Measurements from ENCODE around the gene ADAT1.

DNA sequence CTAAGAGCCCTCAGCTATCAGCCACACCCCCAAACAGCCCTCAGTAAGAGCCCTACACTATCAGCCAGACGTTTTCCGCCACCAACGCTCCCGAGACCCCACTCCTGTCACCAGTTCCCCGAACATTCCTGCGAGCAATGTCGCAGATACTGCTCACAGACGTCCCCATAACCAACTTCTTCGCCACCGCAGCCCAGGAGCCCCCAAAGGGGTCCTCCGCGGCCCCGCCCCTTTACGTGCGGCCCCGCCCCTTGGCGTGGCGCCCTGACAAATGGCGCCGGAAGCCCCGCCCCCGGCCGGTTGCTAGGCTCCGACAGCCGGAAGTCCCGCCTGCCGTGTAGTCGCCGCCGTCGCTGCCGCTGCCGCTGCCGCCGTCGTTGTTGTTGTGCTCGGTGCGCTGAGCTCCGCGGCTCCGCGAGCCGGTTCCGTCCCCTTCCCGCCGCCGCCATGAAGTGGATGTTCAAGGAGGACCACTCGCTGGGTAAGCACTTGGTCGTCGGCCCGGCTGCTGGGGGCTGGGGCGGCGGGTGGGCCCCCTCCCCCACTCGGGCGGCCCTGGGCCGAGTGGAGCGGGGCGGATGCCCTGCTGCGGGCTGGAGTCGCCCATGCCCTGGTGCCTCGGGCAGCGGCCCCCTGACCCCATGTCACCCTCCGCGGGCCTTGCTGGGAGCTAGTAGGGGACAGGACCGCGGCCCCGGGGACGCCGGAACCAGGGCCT, 56.9 kb downstream of the ADAT1 start, which contains the start of gene GABARAPL2:
- TF ChIP-seq ZBTB33 (IDR thresholded peaks at IDR 0.05): no peak
- TF ChIP-seq, protein P1, sequence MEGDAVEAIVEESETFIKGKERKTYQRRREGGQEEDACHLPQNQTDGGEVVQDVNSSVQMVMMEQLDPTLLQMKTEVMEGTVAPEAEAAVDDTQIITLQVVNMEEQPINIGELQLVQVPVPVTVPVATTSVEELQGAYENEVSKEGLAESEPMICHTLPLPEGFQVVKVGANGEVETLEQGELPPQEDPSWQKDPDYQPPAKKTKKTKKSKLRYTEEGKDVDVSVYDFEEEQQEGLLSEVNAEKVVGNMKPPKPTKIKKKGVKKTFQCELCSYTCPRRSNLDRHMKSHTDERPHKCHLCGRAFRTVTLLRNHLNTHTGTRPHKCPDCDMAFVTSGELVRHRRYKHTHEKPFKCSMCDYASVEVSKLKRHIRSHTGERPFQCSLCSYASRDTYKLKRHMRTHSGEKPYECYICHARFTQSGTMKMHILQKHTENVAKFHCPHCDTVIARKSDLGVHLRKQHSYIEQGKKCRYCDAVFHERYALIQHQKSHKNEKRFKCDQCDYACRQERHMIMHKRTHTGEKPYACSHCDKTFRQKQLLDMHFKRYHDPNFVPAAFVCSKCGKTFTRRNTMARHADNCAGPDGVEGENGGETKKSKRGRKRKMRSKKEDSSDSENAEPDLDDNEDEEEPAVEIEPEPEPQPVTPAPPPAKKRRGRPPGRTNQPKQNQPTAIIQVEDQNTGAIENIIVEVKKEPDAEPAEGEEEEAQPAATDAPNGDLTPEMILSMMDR (IDR thresholded peaks at IDR 0.05; ENCODE audit: low read depth, low read length, missing input control): no peak
- TF ChIP-seq, protein P2, sequence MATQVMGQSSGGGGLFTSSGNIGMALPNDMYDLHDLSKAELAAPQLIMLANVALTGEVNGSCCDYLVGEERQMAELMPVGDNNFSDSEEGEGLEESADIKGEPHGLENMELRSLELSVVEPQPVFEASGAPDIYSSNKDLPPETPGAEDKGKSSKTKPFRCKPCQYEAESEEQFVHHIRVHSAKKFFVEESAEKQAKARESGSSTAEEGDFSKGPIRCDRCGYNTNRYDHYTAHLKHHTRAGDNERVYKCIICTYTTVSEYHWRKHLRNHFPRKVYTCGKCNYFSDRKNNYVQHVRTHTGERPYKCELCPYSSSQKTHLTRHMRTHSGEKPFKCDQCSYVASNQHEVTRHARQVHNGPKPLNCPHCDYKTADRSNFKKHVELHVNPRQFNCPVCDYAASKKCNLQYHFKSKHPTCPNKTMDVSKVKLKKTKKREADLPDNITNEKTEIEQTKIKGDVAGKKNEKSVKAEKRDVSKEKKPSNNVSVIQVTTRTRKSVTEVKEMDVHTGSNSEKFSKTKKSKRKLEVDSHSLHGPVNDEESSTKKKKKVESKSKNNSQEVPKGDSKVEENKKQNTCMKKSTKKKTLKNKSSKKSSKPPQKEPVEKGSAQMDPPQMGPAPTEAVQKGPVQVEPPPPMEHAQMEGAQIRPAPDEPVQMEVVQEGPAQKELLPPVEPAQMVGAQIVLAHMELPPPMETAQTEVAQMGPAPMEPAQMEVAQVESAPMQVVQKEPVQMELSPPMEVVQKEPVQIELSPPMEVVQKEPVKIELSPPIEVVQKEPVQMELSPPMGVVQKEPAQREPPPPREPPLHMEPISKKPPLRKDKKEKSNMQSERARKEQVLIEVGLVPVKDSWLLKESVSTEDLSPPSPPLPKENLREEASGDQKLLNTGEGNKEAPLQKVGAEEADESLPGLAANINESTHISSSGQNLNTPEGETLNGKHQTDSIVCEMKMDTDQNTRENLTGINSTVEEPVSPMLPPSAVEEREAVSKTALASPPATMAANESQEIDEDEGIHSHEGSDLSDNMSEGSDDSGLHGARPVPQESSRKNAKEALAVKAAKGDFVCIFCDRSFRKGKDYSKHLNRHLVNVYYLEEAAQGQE (IDR thresholded peaks at IDR 0.05): no peak
- peak; percentile 76 to 92 for TF ChIP-seq GABPA (IDR thresholded peaks at IDR 0.05 in 1 of 2, conservative IDR thresholded peaks at IDR 0.05 in 1 of 2)
- peak; percentile 12 for TF ChIP-seq SP1 (IDR thresholded peaks at IDR 0.05)
- TF ChIP-seq TAF1 (conservative IDR thresholded peaks at IDR 0.05): no peak
- TF ChIP-seq RAD21 (IDR thresholded peaks at IDR 0.05): no peak
- no peak for TF ChIP-seq EGR1 (IDR thresholded peaks at IDR 0.05; ENCODE audit: low read depth in 2 of 2)
- peak; percentile 63 for TF ChIP-seq YY1 (IDR thresholded peaks at IDR 0.05)
- TF ChIP-seq ATF3 (IDR thresholded peaks at IDR 0.05): no peak
- TF ChIP-seq JUND (IDR thresholded peaks at IDR 0.05): no peak

All from liver (tissue), 3 donors.